Panc1 (cell line): ENCODE data around the gene CETP.

Source experiments
- POLR2AphosphoS5 ChIP-seq: IDR thresholded peaks from 2 replicates; pipeline ENCODE4 v1.6.1; 2012; ENCODE audit warnings: mild to moderate bottlenecking, low read depth, low read length, moderate library complexity
- SIN3A ChIP-seq: IDR thresholded peaks from 2 replicates; pipeline ENCODE4 v1.6.1; 2012; ENCODE audit warnings: low read depth, mild to moderate bottlenecking, low read length, moderate library complexity, borderline replicate concordance; ENCODE audit not compliant: insufficient read depth
- TF ChIP-seq, protein P1 (sequence below): fragments of 450-650 bp; IDR thresholded peaks from 2 replicates; pipeline ENCODE4 v1.5.1; 2017; ENCODE audit warnings: mild to moderate bottlenecking
- TF ChIP-seq, protein P2 (sequence below), 2 experiments: IDR thresholded peaks; 2 replicates each; pipeline ENCODE4 v1.6.1; 2011 to 2012; ENCODE audit warnings: low read depth in 2 of 2, control low read depth in 1 of 2, low read length in 1 of 2, mild to moderate bottlenecking in 1 of 2, moderate library complexity in 1 of 2; ENCODE audit not compliant: insufficient read depth in 1 of 2

DNA sequence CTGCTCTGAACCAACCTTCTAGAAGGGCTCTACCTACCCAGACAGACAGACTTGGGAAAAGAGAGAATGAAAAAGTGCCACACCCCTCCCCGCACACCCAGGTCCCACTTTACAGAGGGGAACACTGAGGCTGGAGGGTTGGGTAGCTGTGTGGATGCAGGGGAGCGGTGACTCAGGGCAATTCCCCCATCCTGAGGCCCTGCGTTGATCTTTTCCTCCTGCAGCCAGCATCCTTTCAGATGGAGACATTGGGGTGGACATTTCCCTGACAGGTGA lies 10.0 kb downstream of the CETP start:
- TF ChIP-seq, protein P1, sequence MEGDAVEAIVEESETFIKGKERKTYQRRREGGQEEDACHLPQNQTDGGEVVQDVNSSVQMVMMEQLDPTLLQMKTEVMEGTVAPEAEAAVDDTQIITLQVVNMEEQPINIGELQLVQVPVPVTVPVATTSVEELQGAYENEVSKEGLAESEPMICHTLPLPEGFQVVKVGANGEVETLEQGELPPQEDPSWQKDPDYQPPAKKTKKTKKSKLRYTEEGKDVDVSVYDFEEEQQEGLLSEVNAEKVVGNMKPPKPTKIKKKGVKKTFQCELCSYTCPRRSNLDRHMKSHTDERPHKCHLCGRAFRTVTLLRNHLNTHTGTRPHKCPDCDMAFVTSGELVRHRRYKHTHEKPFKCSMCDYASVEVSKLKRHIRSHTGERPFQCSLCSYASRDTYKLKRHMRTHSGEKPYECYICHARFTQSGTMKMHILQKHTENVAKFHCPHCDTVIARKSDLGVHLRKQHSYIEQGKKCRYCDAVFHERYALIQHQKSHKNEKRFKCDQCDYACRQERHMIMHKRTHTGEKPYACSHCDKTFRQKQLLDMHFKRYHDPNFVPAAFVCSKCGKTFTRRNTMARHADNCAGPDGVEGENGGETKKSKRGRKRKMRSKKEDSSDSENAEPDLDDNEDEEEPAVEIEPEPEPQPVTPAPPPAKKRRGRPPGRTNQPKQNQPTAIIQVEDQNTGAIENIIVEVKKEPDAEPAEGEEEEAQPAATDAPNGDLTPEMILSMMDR: no peak
- TF ChIP-seq, protein P2, sequence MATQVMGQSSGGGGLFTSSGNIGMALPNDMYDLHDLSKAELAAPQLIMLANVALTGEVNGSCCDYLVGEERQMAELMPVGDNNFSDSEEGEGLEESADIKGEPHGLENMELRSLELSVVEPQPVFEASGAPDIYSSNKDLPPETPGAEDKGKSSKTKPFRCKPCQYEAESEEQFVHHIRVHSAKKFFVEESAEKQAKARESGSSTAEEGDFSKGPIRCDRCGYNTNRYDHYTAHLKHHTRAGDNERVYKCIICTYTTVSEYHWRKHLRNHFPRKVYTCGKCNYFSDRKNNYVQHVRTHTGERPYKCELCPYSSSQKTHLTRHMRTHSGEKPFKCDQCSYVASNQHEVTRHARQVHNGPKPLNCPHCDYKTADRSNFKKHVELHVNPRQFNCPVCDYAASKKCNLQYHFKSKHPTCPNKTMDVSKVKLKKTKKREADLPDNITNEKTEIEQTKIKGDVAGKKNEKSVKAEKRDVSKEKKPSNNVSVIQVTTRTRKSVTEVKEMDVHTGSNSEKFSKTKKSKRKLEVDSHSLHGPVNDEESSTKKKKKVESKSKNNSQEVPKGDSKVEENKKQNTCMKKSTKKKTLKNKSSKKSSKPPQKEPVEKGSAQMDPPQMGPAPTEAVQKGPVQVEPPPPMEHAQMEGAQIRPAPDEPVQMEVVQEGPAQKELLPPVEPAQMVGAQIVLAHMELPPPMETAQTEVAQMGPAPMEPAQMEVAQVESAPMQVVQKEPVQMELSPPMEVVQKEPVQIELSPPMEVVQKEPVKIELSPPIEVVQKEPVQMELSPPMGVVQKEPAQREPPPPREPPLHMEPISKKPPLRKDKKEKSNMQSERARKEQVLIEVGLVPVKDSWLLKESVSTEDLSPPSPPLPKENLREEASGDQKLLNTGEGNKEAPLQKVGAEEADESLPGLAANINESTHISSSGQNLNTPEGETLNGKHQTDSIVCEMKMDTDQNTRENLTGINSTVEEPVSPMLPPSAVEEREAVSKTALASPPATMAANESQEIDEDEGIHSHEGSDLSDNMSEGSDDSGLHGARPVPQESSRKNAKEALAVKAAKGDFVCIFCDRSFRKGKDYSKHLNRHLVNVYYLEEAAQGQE (IDR thresholded peaks at IDR 0.05; ENCODE audit: insufficient read depth in 1 of 2, low read depth in 2 of 2, low read length in 1 of 2): no peak
- TF ChIP-seq SIN3A (no peak), POLR2AphosphoS5 (no peak)
